Spleen (tissue), 11 donors: ENCODE results near the gene BRD3OS. TPM values are rescaled to one million over a fixed set of nuclear protein-coding genes. Genes with fewer than 3 reads are reported as not detected.
A peak's percentile ranks its signal among the peaks of the same experiment; 100 is the strongest.

Experiments used
- DNase-seq: peaks from one replicate; pipeline ENCODE4 v3.0.0-alpha.2; 2020
- H3K27ac ChIP-seq, 8 donors: fragments of 200-600 bp; sonication (generic) in 7 of 8; 1 replicate in 4 of 8; 2 replicates in 4 of 8; pipeline versions ENCODE4 v1.5.0 to v1.8.0; 2016 to 2021; ENCODE audit warnings: inconsistent platforms in 4 of 8, mild to moderate bottlenecking in 4 of 8, moderate library complexity in 1 of 8
- H3K27me3 ChIP-seq, 7 donors: fragments of 200-600 bp; sonication (generic) in 6 of 7; replicated peaks in 1 of 7; 1 replicate in 4 of 7; 2 replicates in 3 of 7; pipeline versions ENCODE4 v1.5.0 to v1.8.0; 2016 to 2021; ENCODE audit warnings: inconsistent platforms in 3 of 7, mild to moderate bottlenecking in 1 of 7
- H3K36me3 ChIP-seq, 6 donors: fragments of 200-600 bp; sonication (generic) in 5 of 6; 1 replicate in 4 of 6; 2 replicates in 2 of 6; pipeline versions ENCODE4 v1.5.0 to v1.8.0; 2016 to 2021; ENCODE audit warnings: inconsistent platforms in 2 of 6
- H3K4me1 ChIP-seq, 6 donors: fragments of 200-600 bp; sonication (generic) in 5 of 6; 1 replicate in 3 of 6; 2 replicates in 3 of 6; pipeline versions ENCODE4 v1.5.0 to v1.8.0; 2016 to 2021; ENCODE audit warnings: inconsistent platforms in 3 of 6
- H3K4me3 ChIP-seq, 8 donors: fragments of 200-600 bp; sonication (generic) in 7 of 8; 1 replicate in 4 of 8; 2 replicates in 4 of 8; pipeline versions ENCODE4 v1.5.0 to v1.8.0; 2016 to 2021; ENCODE audit warnings: inconsistent platforms in 4 of 8, mild to moderate bottlenecking in 4 of 8, moderate library complexity in 2 of 8
- H3K9me3 ChIP-seq, 8 donors: fragments of 200-600 bp; sonication (generic) in 7 of 8; 1 replicate in 4 of 8; 2 replicates in 4 of 8; pipeline versions ENCODE4 v1.5.0 to v1.8.0; 2016 to 2021; ENCODE audit warnings: inconsistent platforms in 4 of 8
- CTCF ChIP-seq, 11 experiments: fragments of 200-600 bp in 7 of 11; fragments of 450-650 bp in 4 of 11; sonication (generic) in 4 of 11; IDR thresholded peaks in 8 of 11; conservative IDR thresholded peaks in 3 of 11; 1 replicate in 7 of 11; 2 replicates in 4 of 11; pipeline versions ENCODE4 v1.4.0 to v1.8.0; 2016 to 2021; ENCODE audit warnings: antibody characterized with exemption in 11 of 11, inconsistent platforms in 4 of 11, mild to moderate bottlenecking in 1 of 11
- POLR2A ChIP-seq, 3 donors: fragments of 450-650 bp; IDR thresholded peaks; one replicate each; pipeline ENCODE4 v1.5.1; 2017; ENCODE audit warnings: antibody characterized with exemption in 3 of 3, mild to moderate bottlenecking in 1 of 3
- POLR2AphosphoS5 ChIP-seq, 3 donors: sonication (generic); formaldehyde crosslinking; IDR thresholded peaks; one replicate each; pipeline ENCODE4 v1.5.1; 2017; ENCODE audit warnings: antibody characterized with exemption in 3 of 3
- WGBS, 5 donors: extraction: QIAGEN DNeasy Blood & Tissue Kit in 3 of 5; methylation state at CpG; one replicate each; pipeline versions ENCODE4 v1.1.5 to v1.1.7; 2013 to 2018; 5-methylcytosine and 5-hydroxymethylcytosine counted together
- intact Hi-C: fragments of 100-400 bp; cut with DNase I; formaldehyde crosslinking; loops from one replicate; pipeline ENCODE4 v1.15.0; 2023; ENCODE audit warnings: low total_unique reads
- polyA plus RNA-seq, 3 donors: library from polyadenylated mRNA; stranded (reverse); fragments of 200-250 nt; gene quantifications; one replicate each; pipeline ENCODE4 v1.2.1, GENCODE V29; 2013
- total RNA-seq, 7 donors: library from RNA; depleted of rRNA in 3 of 7; stranded (reverse); fragments of >200 nt in 3 of 7; fragmentation: NEBNext Ultra II Directional in 4 of 7; extraction: Animal tissue kit (Norgen Biotek cat#: 25700) in 4 of 7; gene quantifications; one replicate each; pipeline versions ENCODE4 v1.1.0 to v1.2.1, GENCODE V29; 2016 to 2021
- donor health status: healthy with polysubstance abuse.
- donor health status: DM: no; HTN: no; CAD: no; lungs with moderate emphysema.
- donor health status: DM: no; HTN: no; CAD: no.
- donor health status: Bipolar disorder and iron deficiency.
- donor health status: healthy.
- donor health status: DM: no; HTN: no; CAD: no.
- donor health status: DM: yes; HTN: yes; CAD: no.

Gene BRD3OS
- total and polyA plus RNA-seq, 10 donors: 6.9 to 13.2 (median 10.7) TPM

GRCh38 chr9:134043531-134043988 is 18.3 kb downstream of the BRD3OS start:
- intact Hi-C loops: no loop called here
- no peak overlapping the region for H3K4me3 ChIP-seq
- H3K9me3 ChIP-seq: peaks cover 0 to 8% (median 3%) of the 10 kb centered on the region in 8 donors
- no peaks in the 10 kb centered on the region for H3K27me3 ChIP-seq
- DNase-seq: no peak
- 60 to 85% (median 79%) methylated on average over 9 to 11 of the region's 11 CpGs for WGBS, 5 donors
- no peak for TF ChIP-seq CTCF (IDR thresholded peaks at IDR 0.05 in 8 of 11, conservative IDR thresholded peaks at IDR 0.05 in 3 of 11)
- TF ChIP-seq POLR2AphosphoS5 (IDR thresholded peaks at IDR 0.05): no peak
- no peak for TF ChIP-seq POLR2A (IDR thresholded peaks at IDR 0.05)
- H3K4me1 ChIP-seq: peaks cover 0 to 15% (median 4%) of the 10 kb centered on the region in 6 donors
- H3K36me3 ChIP-seq: peaks cover 6 to 100% (median 87%) of the 10 kb centered on the region in 6 donors
- no peak overlapping the region for H3K27ac ChIP-seq

- no peaks in the 10 kb centered on the region for H3K9me3 ChIP-seq
- H3K4me1 ChIP-seq: peaks cover 0 to 15% (median 4%) of the 10 kb centered on the region in 6 donors
- TF ChIP-seq POLR2A (IDR thresholded peaks at IDR 0.05) (no peak), POLR2AphosphoS5 (IDR thresholded peaks at IDR 0.05) (peak in 1 of 3 donors; percentile 37)
- no peak overlapping the region for H3K4me3 ChIP-seq
- no peak overlapping the region for H3K27ac ChIP-seq
- H3K36me3 ChIP-seq: peaks cover 6 to 100% (median 87%) of the 10 kb centered on the region in 6 donors
- no peaks in the 10 kb centered on the region for H3K27me3 ChIP-seq
- no peak for DNase-seq
- WGBS, 5 donors: 88 to 94% (median 90%) methylated on average over 9 to 12 of the region's 12 CpGs
- intact Hi-C loops: no loop called here
Measured at GRCh38 chr9:134044944-134045343, 19.7 kb downstream of the BRD3OS start.

- WGBS, 5 donors: 82 to 89% (median 89%) methylated on average over 26 of the region's 26 CpGs
- intact Hi-C loops: no loop called here
- Histone ChIP-seq H3K27ac (no peak overlapping the region), H3K4me3 (no peak overlapping the region), H3K9me3 (no peaks in the 10 kb centered on the region), H3K27me3 (no peaks in the 10 kb centered on the region), H3K4me1 (peaks cover 0 to 9% (median 3%) of the 10 kb centered on the region in 6 donors), H3K36me3 (peaks cover 6 to 100% (median 89%) of the 10 kb centered on the region in 6 donors)
- no peak for TF ChIP-seq POLR2A (IDR thresholded peaks at IDR 0.05)
- peak in 1 of 3 donors; percentile 30 for TF ChIP-seq POLR2AphosphoS5 (IDR thresholded peaks at IDR 0.05)
- no peak for DNase-seq
Measured at GRCh38 chr9:134045841-134046544, 20.7 kb downstream of the BRD3OS start.

GRCh38 chr9:134046894-134047681 is 21.8 kb downstream of the BRD3OS start:
- TF ChIP-seq POLR2AphosphoS5 (IDR thresholded peaks at IDR 0.05) (no peak), POLR2A (IDR thresholded peaks at IDR 0.05) (no peak), CTCF (IDR thresholded peaks at IDR 0.05 in 8 of 11, conservative IDR thresholded peaks at IDR 0.05 in 3 of 11) (no peak)
- Histone ChIP-seq H3K4me3 (no peak overlapping the region), H3K4me1 (peaks cover 0 to 3% (median 0%) of the 10 kb centered on the region in 6 donors), H3K36me3 (peaks cover 6 to 100% (median 89%) of the 10 kb centered on the region in 6 donors), H3K9me3 (no peaks in the 10 kb centered on the region), H3K27ac (no peak overlapping the region), H3K27me3 (no peaks in the 10 kb centered on the region)
- 92 to 97% (median 93%) methylated on average over 12 to 21 of the region's 21 CpGs for WGBS, 5 donors
- intact Hi-C loops: no loop called here
- no peak for DNase-seq
